GM18951 (cell line): ENCODE measurements around the gene RPS6KA2.

Source experiments
- POLR2A ChIP-seq: IDR thresholded peaks from 4 replicates; pipeline ENCODE4 v1.6.1; 2011; ENCODE audit warnings: mild to moderate bottlenecking; ENCODE audit not compliant: insufficient read length, insufficient read depth; ENCODE audit errors: extremely low read depth
- in situ Hi-C: fragments of 300-500 bp; cut with MboI; formaldehyde crosslinking; loops from one replicate; pipeline ENCODE4 v1.12.0; 2022; ENCODE audit warnings: low sequenced_read_pairs, mixed read lengths, inconsistent platforms; ENCODE audit not compliant: unreplicated experiment

The RPS6KA2 gene

DNA sequence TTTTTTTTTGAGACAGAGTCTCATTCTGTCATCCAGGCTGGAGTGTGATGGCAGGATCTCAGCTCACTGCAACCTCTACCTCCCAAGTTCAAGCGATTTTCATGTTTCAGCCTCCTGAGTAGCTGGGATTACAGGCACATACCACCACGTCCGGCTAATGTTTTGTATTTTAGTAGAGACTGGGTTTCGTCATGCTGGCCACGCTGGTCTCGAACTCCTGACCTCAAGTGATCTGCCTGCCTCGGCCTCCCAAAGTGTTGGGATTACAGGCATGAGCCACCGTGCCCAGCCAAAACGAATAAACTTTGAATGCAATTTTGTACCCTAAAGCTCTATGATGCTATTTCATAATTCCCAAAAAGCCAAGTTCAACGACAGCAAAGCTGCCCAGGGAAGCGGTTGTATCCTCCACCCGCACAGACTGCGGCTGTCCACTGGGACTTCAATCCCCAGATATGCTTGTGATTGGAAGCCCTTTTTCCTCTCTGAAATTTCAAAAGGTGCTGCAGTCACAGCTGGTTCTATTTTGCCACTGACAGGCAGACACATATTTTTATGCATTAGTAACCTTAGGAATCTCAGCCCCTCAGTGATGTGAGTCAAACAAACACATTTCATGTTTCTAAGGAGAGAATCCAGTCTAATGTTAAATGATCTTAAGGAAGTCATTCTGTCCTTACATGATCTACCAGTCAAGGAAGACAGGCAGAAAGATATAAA is 31.8 kb downstream of the RPS6KA2 start:
- in situ Hi-C loops = no loop called here
- TF ChIP-seq POLR2A = no peak

DNA sequence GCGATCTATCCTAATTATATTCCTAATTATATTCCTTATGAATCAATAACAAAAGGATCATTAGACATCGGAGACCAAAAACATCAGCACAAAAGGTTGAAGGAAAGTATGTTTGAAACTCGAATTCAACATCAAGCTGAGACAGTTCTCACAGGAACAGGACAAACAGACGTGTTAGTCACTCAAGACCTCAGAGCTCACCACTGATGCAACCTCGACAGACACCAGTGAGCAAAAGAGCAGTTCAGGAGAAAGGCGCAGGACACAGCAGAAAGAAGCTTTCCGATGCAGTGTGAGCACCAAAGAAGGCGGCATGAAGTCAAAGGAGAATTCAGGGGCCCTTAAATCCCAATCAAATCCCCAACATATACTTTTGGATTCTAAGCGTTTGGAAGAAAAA is 34.2 kb downstream of the RPS6KA2 start:
- no peak for TF ChIP-seq POLR2A

DNA sequence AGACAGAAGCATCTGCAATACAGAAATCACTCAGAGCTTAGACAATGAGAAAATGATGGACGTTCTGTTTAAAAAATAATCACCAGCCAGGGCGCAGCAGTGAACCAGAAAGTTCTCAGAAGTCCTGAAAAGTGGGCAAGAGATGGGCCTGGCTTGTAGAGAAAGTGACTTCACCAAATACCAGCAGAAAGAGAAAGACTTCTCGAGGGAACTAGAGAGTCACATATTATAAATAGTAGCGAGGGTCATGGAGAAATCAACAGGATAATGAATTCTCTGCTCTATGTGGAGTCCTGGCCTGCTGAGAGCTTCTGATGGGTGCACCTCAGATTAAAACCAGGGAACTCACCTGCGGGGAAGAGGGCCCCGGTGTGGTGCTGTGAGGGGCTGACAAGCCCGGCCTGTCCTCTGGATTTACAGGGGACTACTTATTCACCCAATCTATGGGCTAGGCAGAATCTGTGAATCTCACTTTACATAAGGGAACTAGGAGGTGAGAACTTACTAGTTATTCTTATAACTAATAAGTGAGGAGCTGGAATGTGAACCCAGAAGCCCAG is 35.0 kb downstream of the RPS6KA2 start:
- in situ Hi-C loops = no loop called here
- TF ChIP-seq POLR2A = no peak

More for the DNA sequence above, 34.2 kb downstream of the RPS6KA2 start:
- in situ Hi-C loops = no loop called here

- no peak for TF ChIP-seq POLR2A
- in situ Hi-C loops = no loop called here
Observed at GRCh38 chr6:166591026-166591425, 36.0 kb downstream of the RPS6KA2 start.

GRCh38 chr6:166589786-166590574 is 37.1 kb downstream of the RPS6KA2 start:
- in situ Hi-C loops = no loop called here
- no peak for TF ChIP-seq POLR2A

- in situ Hi-C loops = no loop called here
- no peak for TF ChIP-seq POLR2A
Observed at GRCh38 chr6:166589337-166589731, 37.7 kb downstream of the RPS6KA2 start.

GRCh38 chr6:166588691-166589336 is 38.2 kb downstream of the RPS6KA2 start:
- in situ Hi-C loops = no loop called here
- no peak for TF ChIP-seq POLR2A

- in situ Hi-C loops = no loop called here
- TF ChIP-seq POLR2A = peak; percentile 30
Observed at GRCh38 chr6:166587631-166588413, 39.2 kb downstream of the RPS6KA2 start.

GRCh38 chr6:166586424-166587156 is 40.5 kb downstream of the RPS6KA2 start, which contains the start of gene RAMACL:
Gene RAMACL (minus strand): TSS chr6:166586678. CDS start chr6:166586477, 201 bp downstream.
- no peak for TF ChIP-seq POLR2A
- in situ Hi-C loops = no loop called here

DNA sequence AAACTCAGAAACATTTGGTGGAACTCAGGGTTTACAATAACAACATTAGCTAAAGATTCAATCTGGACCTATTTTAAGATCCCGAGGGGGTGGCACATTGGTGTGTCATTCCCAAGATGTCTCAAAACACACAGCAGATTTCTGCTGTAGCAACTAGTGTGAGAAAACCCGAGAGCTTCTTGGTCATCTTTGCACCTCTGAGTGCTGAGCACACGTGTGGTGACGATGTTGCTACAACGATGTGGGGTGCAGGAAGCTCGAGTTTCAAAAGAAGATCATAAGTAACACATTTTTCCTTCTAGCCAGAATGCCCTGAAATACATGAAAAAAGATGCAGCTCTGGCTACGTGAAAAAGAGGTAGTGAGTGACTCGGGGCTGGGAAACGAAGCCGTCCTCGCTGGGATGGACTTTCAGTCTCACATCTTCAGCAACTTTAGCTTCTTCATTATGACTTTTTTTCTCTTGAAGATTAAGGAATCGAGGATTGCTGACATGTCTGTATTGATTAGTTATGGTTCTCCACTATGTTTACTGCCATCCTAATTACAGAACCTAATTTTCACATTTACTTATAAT is 42.1 kb downstream of the RPS6KA2 start:
- in situ Hi-C loops = no loop called here
- no peak for TF ChIP-seq POLR2A

GRCh38 chr6:166584155-166584554 is 42.9 kb downstream of the RPS6KA2 start:
- no peak for TF ChIP-seq POLR2A
- in situ Hi-C loops = no loop called here
